Islet of Langerhans (tissue), 1 donor: ENCODE data around the gene FAM81B.
A peak's percentile ranks its signal among the peaks of the same experiment; 100 is the strongest.
"Not testable (repeated sequence)": the region's sequence is repeated elsewhere in the genome, so short reads cannot be mapped to it uniquely, and the experiment has no call there.

Experiments
- FAIRE-seq: peaks from one replicate; lab custom pipeline; 2011; peaks lifted over from hg19 to GRCh38; lab: Jason Lieb, UNC

Gene FAM81B, protein sequence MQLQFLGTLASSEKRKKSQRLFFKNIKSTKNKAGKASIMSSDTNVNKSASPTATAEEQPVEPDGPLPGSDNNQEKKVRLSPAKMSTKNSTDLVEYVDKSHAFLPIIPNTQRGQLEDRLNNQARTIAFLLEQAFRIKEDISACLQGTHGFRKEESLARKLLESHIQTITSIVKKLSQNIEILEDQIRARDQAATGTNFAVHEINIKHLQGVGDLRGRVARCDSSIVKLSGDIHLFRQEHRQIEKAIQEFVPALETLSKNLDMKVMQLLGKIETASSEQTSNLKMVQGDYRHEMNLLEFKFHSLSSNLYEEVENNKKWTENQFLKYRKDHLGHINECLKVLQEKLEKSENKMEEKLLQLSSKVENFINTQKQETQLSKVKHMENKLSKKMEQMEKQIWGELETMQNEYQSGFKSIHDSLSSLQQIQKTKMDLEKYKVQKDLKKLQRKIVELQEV

DNA sequence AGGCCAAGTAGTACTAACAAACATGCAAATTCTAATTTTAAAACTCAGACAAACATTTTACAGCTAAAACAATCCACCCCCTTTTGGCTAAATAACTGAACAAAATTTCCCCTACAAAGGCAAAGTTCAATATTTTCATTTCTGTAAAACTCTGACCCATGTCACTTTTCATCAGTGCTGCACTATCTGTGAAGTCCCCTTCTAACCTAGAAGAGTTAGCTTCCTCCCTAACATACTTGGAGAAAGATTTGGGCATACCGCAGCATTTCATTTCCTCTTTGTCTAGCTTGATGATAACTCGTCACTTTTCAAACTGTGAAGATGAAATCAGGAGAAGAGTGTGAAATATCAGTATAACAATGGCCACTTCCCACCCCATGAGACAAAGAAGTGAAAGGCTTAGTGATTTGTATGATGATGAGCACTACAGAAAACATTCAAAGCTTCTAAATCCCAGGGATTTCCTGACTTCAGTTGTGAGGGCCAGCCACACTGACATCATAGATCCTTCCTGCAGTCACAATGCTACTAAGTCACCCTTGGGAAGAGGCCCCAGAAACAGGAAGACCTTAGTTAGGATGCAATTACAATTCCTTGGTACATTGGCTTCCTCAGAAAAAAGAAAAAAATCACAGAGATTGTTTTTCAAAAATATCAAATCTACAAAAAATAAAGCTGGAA lies at the start of gene FAM81B:
FAM81B (plus strand) TSS at position 555 of the 681 bp plus-strand sequence; CDS start at position 579, 24 bp downstream.
- no peak for FAIRE-seq

DNA sequence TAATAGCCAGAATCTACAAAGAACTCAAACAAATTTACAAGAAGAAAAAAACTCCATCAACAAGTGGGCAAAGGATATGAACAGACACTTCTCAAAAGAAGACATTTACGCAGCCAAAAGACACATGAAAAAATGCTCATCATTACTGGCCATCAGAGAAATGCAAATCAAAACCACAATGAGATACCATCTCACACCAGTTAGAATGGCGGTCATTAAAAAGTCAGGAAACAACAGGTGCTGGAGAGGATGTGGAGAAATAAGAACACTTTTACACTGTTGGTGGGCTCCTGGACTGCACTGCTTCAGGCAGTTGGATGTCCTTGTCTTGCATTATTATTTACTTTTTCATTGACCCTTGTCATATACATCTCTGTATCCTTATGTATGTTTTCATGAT lies 49.7 kb upstream of the FAM81B start:
- not testable (repeated sequence) for FAIRE-seq

DNA sequence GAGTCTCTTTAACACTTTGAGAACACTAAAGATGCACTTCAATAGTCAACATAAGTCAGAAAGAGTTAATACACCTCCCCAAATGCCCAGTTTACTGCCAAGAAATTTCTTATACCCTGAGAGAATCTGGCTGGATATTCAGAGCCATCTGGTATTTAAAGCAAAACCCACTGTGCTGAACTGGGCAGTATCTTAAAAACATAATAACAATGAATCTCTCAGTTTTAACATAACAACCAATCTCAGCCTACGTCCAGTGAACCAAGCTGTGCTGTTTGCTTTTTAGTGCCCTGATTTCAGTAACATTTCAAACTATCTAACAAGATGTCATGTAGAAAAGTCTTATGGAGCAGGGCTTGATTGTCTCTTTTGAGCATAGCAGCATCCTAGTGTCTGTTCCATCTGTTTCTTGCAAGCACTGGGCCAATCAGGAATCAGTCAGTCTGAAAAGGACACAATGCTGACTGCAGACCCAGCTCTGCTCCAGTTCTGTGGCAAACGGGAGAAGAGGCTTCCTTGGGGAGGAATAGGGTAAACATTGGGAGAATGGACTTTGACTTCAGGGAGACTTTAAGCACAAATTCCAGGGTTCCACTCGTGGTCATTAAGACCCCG lies 43.6 kb upstream of the FAM81B start:
- FAIRE-seq = no peak

DNA sequence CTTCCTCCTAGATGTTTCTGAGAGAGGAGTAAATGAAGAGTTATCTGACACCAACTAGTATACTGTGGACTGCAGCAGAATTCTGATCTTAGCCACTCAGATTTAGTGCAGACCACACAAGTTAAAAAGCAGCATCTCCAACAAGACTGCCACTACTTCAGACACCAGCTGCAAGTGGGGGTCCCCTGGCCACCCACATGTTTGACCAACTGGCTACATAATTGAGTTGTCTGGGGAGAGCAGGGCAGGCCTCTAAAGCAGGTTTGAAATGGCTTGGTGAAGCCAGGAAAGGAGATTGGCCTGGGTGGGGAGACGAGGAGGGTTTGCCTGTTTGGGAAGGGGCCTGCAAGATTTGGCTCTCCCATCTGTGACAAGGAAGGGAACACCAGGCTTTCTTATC lies 40.5 kb upstream of the FAM81B start:
- FAIRE-seq = no peak

DNA sequence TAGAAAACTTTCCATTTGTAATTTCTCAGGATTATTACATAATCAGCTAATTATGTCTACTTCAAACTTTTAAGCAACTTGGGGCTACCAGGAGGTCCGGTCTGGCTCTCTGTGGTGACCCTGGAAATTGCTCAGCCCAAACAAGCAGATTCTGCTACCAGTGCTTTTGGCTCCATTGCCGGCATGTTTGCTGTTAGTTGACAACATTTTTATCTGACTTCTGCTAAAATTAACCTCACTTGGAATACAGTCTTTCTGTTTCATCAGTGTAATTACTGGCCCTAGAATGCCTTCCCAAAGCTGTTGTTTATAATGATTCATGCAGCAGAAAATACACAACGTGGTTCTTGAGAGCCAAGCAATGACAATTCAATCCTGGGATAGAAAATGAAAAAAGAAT lies 38.5 kb upstream of the FAM81B start:
- FAIRE-seq = no peak

DNA sequence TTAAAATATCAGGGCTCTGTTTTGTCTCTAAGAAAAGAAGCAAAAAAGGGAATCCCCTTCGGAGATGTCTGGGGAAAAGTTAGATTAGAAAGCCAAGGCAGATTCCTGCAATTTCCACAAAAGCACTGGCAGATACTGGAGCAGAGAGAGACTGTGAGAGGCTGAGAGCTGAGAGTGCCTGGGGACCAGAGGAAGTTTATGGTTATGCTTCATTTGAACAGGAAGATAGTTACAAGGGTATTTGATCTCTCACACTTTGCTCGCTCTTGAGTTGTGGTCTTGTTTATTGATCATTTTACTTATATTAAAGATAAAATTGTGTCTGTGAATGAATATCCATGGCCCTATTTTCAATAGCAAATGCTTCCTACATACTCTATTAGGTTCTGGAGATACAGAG lies 32.8 kb upstream of the FAM81B start:
- no peak for FAIRE-seq

DNA sequence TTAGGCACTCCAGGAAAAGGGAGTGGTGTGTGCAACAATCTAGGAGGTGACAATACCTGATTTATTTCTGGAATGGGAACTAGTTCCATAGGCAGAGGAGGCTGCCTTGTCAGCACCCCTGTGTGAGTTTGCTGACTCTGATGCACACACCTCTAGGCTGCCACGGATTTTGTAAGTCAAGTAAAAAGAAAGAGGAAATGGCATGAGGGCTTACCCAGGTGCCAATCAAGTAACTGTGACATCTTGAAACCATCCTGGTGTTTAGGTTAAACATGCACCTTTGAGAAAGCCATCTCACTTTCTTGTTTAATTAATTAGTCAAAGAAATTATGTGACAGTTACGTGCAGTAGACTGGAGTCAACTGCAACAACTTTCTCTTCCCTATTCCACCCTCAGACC lies 32.3 kb upstream of the FAM81B start:
- FAIRE-seq = no peak

DNA sequence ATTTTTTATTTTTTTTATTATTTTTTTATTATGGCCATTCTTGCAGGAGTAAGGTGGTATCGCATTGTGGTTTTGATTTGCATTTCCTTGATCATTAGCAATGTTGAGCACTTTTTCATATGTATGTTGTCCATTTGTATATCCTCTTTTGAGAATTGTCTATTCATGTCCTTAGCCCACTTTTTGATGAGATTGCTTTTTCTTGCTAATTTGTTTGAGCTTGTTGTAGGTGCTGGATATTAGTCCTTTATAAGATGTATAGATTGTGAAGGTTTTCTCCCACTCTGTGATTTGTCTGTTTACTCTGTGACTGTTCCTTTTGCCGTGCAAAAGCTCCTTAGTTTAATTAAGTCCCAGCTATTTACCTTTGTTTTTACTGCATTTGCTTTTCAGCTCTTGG lies 30.5 kb upstream of the FAM81B start:
- FAIRE-seq = not testable (repeated sequence)

DNA sequence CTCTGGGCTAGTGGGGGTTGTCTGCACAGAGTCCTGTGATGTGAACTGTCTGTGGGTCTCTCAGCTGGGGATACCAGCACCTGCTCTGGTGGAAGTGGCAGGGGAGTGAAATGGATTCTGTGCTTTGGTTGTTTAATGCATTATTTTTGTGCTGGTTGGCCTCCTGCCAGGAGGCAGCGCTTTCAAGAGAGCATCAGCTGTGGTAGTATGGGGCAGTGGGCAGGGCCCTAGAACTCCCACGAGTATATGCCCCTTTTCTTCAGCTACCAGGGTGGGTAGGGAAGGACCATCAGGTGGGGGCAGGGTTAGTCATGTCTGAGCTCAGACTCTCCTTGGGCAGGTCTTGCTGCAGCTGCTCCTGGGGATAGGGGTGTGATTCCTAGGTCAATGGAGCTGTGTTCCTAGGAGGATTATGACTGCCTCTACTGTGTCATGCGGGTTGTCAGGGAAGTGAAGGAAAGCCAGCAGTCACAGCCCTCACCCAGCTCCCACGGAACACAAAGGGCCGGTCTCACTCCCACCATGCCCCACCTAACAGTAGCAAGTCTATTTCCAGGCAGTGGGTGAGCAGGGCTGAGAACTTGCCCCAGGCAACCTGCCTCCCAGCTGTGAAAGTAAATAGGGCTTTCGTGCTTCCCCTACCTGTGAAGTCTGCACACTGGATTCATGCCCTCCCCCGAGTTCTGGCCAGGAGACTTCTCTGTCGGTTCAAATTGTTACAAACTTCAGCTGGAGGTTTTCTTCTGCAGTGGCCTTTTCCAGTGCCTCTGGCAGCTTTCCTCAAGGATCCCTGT lies 25.7 kb upstream of the FAM81B start:
- FAIRE-seq = no peak

DNA sequence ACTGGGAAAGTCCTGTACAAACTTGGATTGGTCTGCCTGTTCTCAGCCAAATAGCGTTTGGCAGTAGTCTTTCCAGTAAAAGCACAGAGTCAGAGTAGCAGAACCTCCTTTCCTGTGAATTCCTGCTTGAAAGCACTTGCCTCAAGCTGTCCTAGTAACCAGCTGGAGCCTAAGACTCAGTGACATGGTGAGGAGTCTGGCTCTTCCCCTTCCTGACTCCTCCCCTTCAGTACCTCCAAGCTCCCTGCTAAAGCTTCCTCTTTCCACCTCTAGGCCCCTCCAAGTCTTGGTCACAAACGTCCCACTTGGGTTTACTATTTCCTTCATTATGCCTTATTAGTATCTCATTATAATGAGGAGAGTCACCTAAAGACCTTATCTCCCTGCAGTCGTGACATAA lies 21.4 kb upstream of the FAM81B start:
- no peak for FAIRE-seq

DNA sequence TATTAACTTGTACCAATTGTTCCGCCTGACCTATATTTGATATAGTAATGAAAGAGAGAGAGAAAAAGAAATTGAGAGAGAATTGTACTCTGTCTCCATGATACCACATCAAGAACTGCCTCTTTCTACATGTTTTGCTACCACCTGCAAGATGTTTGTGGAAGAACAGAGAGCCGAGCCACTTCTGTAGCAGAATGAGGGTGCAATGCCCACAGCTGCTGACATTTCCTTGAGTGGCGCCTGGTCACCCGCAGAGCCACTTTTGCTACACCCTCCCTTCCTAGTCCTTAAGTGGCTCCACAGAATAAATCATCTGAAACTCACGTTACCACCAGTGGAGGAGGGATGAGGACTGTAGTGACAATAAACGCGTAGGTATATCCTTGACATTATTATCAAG lies 17.1 kb upstream of the FAM81B start:
- FAIRE-seq = no peak

DNA sequence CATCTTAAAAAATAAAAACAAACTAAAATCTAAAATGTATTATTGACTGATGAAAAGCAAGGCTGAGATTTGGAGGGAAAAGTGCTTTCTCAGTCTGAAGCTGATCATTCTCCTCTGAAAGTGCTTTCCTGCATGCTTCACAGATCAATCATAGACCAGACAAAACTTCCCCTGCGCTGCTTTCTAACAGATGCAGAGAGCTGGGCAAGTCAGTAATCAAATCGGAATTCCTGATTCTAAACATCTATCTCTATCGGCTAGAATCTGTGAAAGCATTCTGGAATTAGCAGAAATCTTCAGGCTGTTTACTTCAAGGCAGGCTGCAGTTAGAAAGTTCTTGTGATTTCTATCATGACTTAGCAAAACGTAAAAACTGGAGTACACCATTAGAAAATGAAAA lies 15.6 kb upstream of the FAM81B start:
- FAIRE-seq = no peak

DNA sequence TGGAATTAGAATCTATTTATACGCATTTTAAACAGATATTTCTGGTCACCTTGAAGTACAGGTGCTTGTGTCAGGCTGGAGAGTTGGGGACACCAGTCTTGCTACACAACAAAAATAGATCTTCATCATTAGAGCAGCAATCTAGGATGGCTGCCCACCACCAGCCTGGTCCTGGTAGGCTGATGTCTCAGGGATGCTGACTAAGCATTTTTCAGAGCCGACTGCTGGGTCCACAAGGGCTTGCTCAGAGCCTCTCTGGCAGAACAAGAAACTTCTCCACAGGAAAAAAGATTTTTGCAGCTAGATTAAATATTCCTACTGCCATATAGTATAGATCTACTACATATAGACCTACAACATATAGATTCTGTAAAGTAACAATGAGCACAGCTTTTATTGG lies 12.0 kb upstream of the FAM81B start:
- FAIRE-seq = no peak

DNA sequence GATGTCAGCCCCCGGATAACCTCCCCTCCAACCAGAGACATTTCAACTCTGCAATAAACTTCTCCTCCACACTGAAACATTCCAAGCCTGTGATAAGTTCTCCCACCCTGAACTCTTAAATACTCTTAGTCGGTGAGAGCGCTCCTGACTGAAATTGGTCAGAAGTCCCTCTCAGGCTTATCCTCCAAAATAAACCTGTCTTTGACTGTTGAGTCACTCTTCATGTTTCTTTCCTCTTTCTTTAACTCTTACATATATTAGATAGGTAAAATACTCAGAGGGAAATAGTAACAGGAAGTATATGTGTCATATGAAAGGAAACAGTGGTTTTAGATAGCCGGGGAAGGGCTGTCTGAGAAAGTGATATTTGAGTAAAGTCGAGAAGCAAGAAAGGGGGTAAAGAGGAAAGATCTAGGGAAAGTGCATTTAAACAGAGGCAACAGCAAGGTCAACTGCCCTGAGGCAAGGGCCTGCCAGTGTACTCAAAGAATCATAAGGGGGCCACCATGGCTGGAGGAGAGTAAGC lies 11.0 kb upstream of the FAM81B start:
- no peak for FAIRE-seq

DNA sequence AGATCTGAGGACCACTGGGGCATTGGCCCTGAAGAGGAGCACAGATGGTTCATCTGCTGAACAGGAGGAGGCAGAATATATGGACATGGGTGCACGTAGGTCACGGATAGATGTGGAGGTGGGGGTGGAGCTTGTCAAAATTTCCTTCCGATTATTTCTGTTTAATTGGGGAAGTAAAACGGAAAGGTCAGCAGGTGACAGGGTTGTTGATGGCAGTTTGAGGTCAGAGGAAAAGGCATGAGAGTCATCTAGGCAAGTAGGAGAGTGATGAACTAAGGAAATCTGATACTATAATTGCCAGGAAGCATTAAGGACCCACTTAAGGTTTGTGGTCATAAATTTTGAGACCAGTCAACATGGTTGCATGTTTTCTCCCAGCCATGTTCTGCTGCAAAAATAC lies 8.4 kb upstream of the FAM81B start:
- no peak for FAIRE-seq

DNA sequence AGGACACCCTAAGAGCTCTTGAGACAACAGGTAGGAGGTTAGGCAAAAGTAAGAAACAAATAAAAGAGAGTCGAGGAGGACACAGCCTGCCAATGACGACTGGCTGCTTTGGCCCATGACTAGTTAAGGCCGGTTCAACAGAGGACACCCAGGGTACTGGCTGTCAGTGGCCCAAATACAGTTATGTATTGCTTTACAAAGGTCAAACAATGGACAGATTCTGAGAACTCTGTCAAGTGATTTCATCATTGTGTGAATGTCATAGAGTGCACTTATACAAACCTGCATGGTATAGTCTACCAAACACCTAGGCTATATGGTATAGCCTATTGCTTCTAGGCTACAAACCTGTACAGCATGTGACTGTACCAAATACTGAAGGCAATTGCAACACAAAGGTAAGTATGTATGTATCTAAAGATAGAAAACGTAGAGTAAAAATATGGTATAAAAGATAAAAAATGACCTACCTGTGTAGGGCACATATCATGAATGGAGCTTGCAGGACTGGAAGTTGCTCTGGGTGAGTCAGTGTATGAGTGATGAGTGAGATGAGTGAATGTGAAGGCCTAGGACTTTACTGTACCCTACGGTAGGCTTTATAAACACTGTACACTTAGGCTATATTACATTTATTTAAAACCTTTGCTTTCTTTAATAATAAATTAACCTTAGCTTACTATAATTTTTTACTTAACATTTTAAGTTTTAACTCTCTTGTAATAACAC lies 6.5 kb upstream of the FAM81B start:
- no peak for FAIRE-seq

DNA sequence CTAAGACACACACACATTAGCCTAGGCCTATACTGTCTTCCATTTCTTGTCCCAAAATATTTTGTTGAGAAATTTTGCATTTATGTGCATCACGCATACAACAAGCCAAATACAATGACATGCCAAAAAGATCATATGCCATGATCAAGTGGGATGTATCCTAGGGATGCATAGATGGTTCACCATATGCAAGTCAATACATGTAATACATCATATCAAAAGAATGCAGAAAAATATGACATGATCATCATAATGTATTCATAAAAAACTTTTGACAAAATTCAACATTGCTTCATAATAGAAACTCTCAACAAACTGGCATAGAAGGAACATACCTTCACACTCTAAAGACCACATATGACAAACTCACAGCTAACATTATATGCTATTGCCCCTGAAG lies 5.8 kb upstream of the FAM81B start:
- FAIRE-seq = no peak

DNA sequence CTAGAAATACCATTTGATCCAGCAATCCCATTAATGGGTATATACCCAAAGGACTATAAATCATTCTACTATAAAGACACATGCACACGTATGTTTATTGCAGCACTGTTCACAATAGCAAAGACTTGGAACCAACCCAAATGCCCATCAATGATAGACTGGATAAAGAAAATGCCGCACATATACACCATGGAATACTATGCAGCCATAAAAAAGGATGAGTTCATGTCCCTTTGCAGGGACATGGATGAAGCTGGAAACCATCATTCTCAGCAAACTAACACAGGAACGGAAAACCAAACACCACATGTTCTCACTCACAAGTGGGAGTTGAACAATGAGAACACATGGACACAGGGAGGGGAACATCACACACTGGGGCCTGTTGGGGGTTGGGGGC lies 799 bp downstream of the FAM81B start:
- not testable (repeated sequence) for FAIRE-seq

DNA sequence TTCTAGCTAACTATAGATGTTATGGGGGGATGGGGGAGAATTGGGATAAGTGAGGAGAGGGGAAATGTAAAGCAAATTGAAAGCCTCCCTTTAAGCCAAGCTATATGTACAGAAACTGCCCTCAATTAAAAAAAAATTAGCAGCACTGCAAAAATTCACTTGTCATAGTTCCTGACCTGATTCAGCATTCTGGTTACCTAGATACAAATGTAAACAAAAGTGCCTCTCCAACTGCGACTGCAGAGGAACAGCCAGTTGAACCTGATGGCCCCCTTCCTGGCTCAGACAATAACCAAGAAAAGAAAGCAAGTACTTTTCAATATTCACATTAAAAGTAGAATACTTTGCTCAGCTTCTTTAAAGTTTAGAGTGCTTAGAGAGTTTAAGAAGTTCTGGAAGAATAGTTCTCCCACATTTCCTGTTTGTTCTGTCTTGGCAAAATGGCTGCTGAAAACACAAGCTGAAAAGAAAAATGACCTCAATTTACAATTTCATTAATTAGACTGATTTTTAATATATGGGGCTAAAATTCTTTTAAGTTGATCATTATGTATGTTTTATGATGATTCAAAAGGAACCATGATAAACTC lies 1.5 kb downstream of the FAM81B start:
- FAIRE-seq = peak; percentile 98

DNA sequence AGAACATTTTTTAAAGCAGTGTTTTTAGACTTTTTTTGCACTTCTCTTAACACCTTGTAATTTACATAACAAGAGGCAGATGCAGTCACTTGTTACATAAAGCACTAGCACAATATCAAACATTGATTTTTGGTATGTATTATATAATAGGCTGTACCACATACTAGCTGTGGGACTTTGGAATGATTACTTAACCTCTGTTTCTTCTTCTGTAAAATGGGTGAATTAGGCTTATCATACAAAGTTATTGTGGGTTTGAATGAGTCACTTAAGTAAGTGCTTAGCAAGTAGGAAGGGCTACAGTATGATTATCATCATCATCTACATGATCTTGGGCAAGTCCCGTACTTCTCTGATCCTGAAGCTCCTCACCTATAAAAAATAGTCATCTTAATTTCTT lies 2.1 kb downstream of the FAM81B start:
- no peak for FAIRE-seq

DNA sequence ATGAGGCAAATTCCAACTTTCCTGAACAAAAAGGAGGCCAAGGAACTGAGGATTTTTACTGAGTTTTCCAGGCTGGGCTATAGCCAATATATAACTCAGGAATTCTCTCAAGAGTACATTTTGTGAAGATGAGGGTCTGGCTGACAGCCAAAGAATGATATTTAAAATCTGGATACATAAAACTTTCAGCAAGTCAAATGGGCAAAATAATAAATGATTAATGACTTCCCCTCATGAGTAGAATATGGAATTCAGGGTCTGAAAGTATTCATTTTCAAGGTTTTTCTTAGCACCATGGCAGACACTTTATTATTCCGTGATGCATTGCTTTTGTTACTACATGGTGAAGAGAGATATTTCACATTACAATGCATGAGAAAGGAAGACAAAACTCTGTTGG lies 7.8 kb downstream of the FAM81B start:
- FAIRE-seq = no peak
